Mucosa of stomach (tissue), 1 donor: ENCODE data around the gene SPATA12.

ENCODE experiments used
- H3K27me3 ChIP-seq: one replicate; pipeline ENCODE4 v1.7.0; 2013; ENCODE audit warnings: mild to moderate bottlenecking, low read length; ENCODE audit not compliant: control insufficient read depth, insufficient read depth
- H3K36me3 ChIP-seq: one replicate; pipeline ENCODE4 v1.7.0; 2013; ENCODE audit warnings: low read length; ENCODE audit not compliant: control insufficient read depth, insufficient read depth
- H3K4me1 ChIP-seq: one replicate; pipeline ENCODE4 v1.7.0; 2013; ENCODE audit warnings: mild to moderate bottlenecking, low read length; ENCODE audit not compliant: control insufficient read depth, insufficient read depth
- H3K4me3 ChIP-seq: one replicate; pipeline ENCODE4 v1.7.0; 2013; ENCODE audit warnings: low read length
- H3K9ac ChIP-seq: one replicate; pipeline ENCODE4 v1.7.0; 2013; ENCODE audit warnings: mild to moderate bottlenecking, low read length, moderate library complexity
- H3K9me3 ChIP-seq: one replicate; pipeline ENCODE4 v1.7.0; 2013; ENCODE audit warnings: mild to moderate bottlenecking, low read length, moderate library complexity; ENCODE audit not compliant: control insufficient read depth
- donor health status: Pancreatic carcinoma.

The SPATA12 gene

DNA sequence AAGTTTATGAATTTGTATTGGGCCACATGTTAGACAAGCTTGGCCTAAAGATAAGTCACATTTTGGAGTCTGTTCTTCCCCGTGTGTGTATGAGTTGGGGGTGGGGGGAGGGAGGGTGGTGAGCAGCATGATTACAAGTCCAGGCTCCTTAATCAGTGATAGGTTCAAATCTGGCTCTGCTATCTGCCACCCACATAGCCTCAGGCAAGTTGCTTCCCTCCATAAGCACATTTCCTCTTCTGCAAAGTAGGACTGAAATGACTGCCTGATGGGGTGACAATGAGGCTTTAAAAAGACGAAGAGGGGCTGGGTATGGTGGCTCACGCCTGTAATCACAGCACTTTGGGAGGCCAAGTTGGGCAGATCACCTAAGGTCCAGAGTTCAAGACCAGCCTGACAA is 1.1 kb upstream of the SPATA12 start:
- Histone ChIP-seq H3K27me3 (no peaks in the 10 kb centered on the region), H3K4me1 (peaks cover 31% of the 10 kb centered on the region), H3K9ac (no peak overlapping the region), H3K9me3 (no peaks in the 10 kb centered on the region), H3K4me3 (no peak overlapping the region), H3K36me3 (no peaks in the 10 kb centered on the region)

DNA sequence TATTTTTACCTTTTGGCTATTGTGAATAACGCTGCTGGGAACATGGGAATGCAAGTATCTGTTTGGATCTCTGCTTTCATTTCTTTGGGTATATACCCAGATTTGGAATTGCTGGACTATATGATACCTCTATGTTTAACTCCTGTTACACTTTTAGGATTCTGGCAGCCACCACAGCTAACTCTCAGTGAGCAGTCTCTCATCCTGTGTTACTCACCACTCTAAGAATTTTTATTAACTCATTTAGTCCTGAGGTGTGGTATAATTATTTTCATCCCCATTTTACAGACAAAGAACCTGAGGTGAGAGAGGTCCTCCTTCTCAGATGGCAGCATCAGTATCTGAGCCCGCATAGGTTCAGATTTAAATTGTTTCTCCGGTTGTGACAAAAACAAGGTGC is 1.1 kb downstream of the SPATA12 start:
- Histone ChIP-seq H3K4me1 (peaks cover 27% of the 10 kb centered on the region), H3K9me3 (no peaks in the 10 kb centered on the region), H3K4me3 (no peak overlapping the region), H3K27me3 (no peaks in the 10 kb centered on the region), H3K36me3 (no peaks in the 10 kb centered on the region), H3K9ac (no peak overlapping the region)

DNA sequence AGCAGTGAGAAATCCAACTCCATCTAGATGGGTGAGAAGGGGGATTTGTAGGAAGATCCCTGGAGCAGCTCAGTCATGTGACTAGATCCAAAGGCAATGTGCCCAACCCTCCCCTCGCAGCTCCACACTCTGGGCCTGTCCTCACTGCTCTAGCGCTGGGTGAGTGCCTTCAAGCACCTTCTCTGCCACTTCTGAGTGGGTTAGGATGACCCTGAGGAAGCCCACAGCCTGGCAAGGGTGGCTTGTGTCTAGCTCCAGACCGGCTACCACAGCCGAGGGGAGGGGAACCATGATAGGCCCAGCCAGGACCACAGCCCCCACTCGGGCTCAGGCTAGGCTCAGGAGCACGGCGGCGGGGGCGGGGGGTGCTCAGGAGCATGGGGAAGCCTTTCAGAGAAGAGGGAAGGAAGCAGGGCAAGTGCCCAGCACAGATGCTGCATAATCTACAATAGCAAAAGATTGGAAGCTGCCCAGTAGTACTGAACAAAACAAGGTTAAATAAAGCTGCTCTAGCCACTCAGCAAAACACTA is 1.7 kb downstream of the SPATA12 start:
- Histone ChIP-seq H3K27me3 (no peaks in the 10 kb centered on the region), H3K4me1 (peaks cover 24% of the 10 kb centered on the region), H3K4me3 (no peak overlapping the region), H3K9ac (no peak overlapping the region), H3K9me3 (no peaks in the 10 kb centered on the region), H3K36me3 (no peaks in the 10 kb centered on the region)

DNA sequence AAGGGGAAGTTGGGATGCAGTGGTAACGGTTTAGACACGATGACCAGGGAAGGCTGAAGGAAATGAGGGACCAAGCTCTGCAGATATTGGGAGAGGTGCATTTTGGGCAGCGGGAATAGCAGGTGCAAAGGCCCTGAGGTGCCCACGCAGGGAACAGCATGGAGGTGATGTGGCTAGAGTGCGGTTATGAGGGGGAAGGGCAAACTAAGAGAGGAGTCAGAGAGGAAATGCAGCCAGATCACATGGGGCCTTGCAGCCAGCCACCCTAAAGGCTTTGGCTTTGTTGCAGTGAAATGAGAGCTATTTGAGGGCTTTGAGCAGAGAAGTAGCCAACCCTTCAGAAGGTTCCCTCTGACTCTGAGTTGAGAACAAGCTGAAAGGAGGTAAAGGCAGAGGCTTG is 2.6 kb downstream of the SPATA12 start:
- Histone ChIP-seq H3K4me1 (peaks cover 19% of the 10 kb centered on the region), H3K4me3 (no peak overlapping the region), H3K9ac (no peak overlapping the region), H3K36me3 (no peaks in the 10 kb centered on the region), H3K27me3 (no peaks in the 10 kb centered on the region), H3K9me3 (no peaks in the 10 kb centered on the region)

DNA sequence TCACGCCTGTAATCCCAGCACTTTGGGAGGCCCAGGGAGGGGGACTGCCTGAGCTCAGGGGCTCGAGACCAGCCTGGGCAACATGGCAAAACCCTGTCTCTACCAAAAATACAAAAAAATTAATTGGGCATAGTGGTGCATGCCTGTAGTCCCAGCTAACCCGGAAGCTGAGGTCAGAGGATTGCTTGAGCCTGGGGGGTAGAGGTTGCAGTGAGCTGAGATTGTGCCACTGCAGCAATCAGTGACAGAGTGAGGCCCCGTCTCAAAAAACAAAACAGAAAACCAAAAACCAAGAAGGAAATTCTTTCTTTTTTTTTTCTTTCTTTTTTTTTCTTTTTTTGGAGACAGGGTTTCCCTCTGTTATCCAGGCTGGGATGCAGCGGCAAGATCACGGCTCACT is 3.5 kb downstream of the SPATA12 start:
- H3K4me1 ChIP-seq, result peaks cover 27% of the 10 kb centered on the region
- no peaks in the 10 kb centered on the region for H3K36me3 ChIP-seq
- no peaks in the 10 kb centered on the region for H3K9me3 ChIP-seq
- H3K4me3 ChIP-seq, result no peak overlapping the region
- H3K9ac ChIP-seq, result no peak overlapping the region
- H3K27me3 ChIP-seq, result no peaks in the 10 kb centered on the region

DNA sequence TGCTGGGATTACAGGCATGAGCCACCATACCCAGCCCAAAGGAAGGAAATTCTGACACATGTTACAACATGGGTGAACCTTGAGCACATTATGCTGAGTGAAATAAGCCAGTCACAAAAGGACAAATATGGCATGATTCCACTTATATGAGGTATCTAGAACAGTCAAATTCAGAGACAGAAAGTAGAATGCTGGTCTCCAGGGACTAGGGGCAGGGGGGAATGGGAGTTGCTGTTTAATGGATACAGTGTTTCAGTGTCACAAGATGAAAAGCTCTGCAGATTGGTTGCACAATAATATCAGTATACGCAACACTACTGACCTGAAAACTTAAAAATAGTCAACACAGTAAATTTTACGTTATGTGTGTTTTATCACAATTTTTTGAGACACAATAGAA is 4.1 kb downstream of the SPATA12 start:
- no peaks in the 10 kb centered on the region for H3K36me3 ChIP-seq
- H3K27me3 ChIP-seq, result no peaks in the 10 kb centered on the region
- H3K4me3 ChIP-seq, result no peak overlapping the region
- H3K9ac ChIP-seq, result no peak overlapping the region
- H3K4me1 ChIP-seq, result peaks cover 28% of the 10 kb centered on the region
- no peaks in the 10 kb centered on the region for H3K9me3 ChIP-seq

DNA sequence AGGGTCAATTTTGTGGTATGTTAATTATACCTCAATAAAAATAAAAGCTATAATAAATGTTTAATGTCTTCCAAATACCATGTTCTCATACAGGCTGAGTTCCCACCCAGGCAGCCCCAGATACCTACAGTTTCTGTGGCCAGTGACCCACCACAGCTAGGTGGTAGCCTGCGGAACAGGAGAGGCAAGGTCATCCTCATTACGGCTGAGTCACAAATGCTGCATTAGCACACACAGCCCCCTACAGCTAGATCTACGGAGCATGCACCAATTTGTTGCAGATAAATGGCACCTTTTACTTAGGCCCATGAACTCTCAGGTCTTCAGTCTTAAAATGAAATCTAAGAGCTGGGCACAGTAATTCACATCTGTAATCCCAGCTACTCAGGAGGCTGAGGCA is 5.1 kb downstream of the SPATA12 start:
- Histone ChIP-seq H3K9ac (no peak overlapping the region), H3K27me3 (no peaks in the 10 kb centered on the region), H3K9me3 (no peaks in the 10 kb centered on the region), H3K4me3 (no peak overlapping the region), H3K36me3 (no peaks in the 10 kb centered on the region), H3K4me1 (peaks cover 25% of the 10 kb centered on the region)

DNA sequence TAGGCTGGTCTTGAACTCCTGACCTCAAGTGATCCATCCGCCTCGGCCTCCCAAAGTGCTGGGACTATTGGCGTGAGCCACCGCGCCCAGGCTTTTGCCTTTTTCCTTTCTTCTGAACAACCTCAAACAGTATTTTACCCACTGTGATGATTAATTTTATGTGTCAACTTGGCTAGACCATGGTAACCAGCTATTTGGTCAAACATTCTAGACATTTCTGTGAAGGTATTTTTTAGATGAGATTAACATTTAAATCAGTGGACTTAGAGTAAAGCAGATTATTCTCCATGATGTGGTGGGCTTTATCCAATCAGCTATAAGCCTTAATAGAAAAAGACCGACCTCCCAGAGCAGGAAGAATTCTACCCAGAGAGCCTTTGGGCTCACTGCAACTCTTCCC is 6.0 kb downstream of the SPATA12 start:
- no peaks in the 10 kb centered on the region for H3K9me3 ChIP-seq
- no peak overlapping the region for H3K9ac ChIP-seq
- H3K36me3 ChIP-seq, result no peaks in the 10 kb centered on the region
- no peaks in the 10 kb centered on the region for H3K27me3 ChIP-seq
- no peak overlapping the region for H3K4me3 ChIP-seq
- peaks cover 25% of the 10 kb centered on the region for H3K4me1 ChIP-seq

DNA sequence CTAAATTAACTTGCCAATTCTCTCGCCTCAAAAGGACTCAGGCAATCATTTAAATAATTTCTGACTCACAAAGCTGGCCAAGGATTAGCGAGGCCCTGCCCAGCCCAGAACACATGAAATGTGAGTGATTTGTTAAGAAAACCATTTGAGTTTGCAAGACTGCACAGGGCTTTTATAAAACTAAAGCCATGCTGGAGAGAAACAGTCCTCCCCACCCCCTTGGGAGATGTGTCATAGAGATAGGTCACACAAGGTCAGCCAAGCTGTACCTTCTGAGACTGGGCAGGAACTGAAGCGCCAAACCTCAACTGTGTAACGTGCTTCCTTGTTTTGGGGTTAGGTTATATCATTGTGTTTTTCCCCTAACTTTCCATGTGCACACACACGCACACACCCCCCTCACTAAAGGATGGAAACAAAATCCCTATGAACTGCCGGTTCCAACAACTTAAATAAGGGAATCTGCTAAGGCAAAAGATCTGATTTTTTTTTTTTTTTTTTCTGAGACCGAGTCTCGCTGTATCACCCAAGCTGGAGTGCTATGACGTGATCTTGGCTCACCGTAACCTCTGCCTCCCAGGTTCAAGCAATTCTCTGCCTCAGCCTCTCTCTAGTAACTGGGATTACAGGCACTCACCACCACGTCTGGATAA is 8.1 kb downstream of the SPATA12 start:
- Histone ChIP-seq H3K36me3 (no peaks in the 10 kb centered on the region), H3K9ac (no peak overlapping the region), H3K9me3 (no peaks in the 10 kb centered on the region), H3K4me1 (peaks cover 13% of the 10 kb centered on the region), H3K27me3 (no peaks in the 10 kb centered on the region), H3K4me3 (no peak overlapping the region)

DNA sequence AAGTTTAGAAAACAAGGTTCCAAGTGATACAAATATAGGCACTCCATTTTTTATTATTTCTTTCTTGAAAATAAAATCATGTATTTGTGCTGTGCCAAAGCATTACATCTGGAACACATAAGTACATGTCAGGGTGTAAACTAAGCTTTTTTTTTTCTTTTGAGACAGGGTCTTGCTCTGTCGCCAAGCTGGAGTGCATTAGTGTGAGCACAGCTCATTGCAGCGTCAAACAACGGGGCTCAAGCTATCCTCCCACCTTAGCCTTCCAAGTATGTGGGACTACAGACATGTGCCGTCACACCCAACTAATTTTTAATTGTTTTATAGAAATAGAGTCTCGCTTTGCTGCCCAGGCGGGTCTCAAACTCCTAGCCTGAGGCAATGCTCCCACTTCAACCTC is 9.0 kb downstream of the SPATA12 start:
- peaks cover 13% of the 10 kb centered on the region for H3K4me1 ChIP-seq
- no peak overlapping the region for H3K4me3 ChIP-seq
- no peaks in the 10 kb centered on the region for H3K9me3 ChIP-seq

DNA sequence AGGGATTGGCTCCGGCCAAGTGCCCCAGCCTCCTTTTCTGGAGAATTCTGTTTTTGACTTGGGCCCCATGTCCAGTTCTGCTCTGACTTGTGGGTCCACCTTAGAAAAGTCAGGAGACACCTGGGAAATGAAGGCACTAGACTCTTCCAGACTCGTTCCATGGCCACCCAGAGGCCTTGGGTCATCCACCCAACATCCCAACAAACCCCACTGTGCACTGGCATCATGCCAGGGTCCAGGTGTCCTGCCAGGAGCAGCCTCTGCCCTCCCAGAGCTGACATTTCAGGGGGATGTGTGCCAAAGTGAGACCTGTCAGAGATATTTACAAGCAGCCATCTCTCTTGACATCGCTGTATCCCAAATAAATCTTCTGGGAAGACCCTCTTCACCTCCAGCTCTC is 13.2 kb downstream of the SPATA12 start:
- H3K4me3 ChIP-seq, result no peak overlapping the region
- H3K27me3 ChIP-seq, result no peaks in the 10 kb centered on the region
- no peak overlapping the region for H3K9ac ChIP-seq
- H3K9me3 ChIP-seq, result no peaks in the 10 kb centered on the region
- H3K36me3 ChIP-seq, result no peaks in the 10 kb centered on the region
- H3K4me1 ChIP-seq, result peaks cover 23% of the 10 kb centered on the region

More for the DNA sequence above, 9.0 kb downstream of the SPATA12 start:
- Histone ChIP-seq H3K27me3 (no peaks in the 10 kb centered on the region), H3K9ac (no peak overlapping the region), H3K36me3 (no peaks in the 10 kb centered on the region)

DNA sequence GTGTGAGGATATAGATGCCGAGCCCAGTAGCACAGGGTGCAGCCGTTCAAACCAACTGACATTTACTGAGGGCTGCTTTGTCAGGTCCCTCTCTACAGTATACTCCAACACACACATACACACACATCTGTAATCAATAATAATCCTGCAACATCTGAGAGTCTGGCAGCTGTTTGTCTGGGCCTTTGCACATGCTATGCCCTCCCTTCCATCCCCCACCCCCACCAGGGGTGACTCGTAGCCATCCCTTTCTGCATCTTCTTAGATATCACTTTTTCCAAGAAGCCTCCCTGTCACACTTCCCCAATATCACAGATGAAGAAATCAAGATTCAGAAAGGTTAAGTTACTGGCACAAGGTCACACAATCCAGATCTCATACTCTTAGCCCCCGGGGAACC is 13.7 kb downstream of the SPATA12 start:
- peaks cover 19% of the 10 kb centered on the region for H3K4me1 ChIP-seq
- H3K36me3 ChIP-seq, result no peaks in the 10 kb centered on the region
- no peak overlapping the region for H3K9ac ChIP-seq
- H3K27me3 ChIP-seq, result no peaks in the 10 kb centered on the region
- no peak overlapping the region for H3K4me3 ChIP-seq
- H3K9me3 ChIP-seq, result no peaks in the 10 kb centered on the region
